ENCODE measurements around the gene SPRR4. TPM values are rescaled to one million over a fixed set of nuclear protein-coding genes. Genes with fewer than 3 reads are reported as not detected.
"Not testable (repeated sequence)": the region's sequence is repeated elsewhere in the genome, so short reads cannot be mapped to it uniquely, and the experiment has no call there.

The SPRR4 gene
- total and polyA plus RNA-seq, 9 donors = not detected

GRCh38 chr1:153001382-153001781 is 30.9 kb downstream of the SPRR4 start, which contains the start of gene SPRR3:
TSS of gene SPRR3 (plus strand) at chr1:153001749. CDS start at chr1:153003021, 1,272 bp downstream.
- Histone ChIP-seq H3K27me3 (no peaks in the 10 kb centered on the region), H3K4me3 (no peak within 1 kb of the TSS), H3K9me3 (no peaks in the 10 kb centered on the region), H3K27ac (no peak within 1 kb of the TSS), H3K36me3 (no peaks in the 10 kb centered on the region), H3K4me1 (ENCODE audit: insufficient read depth) (peaks cover 2% of the 10 kb centered on the region)
- DNase-seq = no peak
- WGBS, 3 donors = 87 to 89% (median 88%) methylated on average over 2 of the region's 2 CpGs
- TF ChIP-seq POLR2A (IDR thresholded peaks at IDR 0.05) (no peak), CTCF (IDR thresholded peaks at IDR 0.05) (no peak), EP300 (IDR thresholded peaks at IDR 0.05) (no peak)
- intact Hi-C loops (cut with DNase I) = no loop called here

- H3K27me3 ChIP-seq; H3K4me1 ChIP-seq (ENCODE audit: insufficient read depth); H3K36me3 ChIP-seq; DNase-seq; H3K27ac ChIP-seq; intact Hi-C loops (cut with DNase I); H3K4me3 ChIP-seq; H3K9me3 ChIP-seq: not testable (repeated sequence)
- WGBS, 3 donors = 89 to 91% (median 90%) methylated on average over 8 of the region's 8 CpGs
These were observed 40.8 kb downstream of the SPRR4 start for GRCh38 chr1:153011235-153011758.

- H3K27ac ChIP-seq; DNase-seq; H3K4me3 ChIP-seq; H3K9me3 ChIP-seq; H3K27me3 ChIP-seq; intact Hi-C loops (cut with DNase I); H3K4me1 ChIP-seq (ENCODE audit: insufficient read depth); H3K36me3 ChIP-seq: not testable (repeated sequence)
- 22 to 37% (median 37%) methylated on average over 2 of the region's 2 CpGs for WGBS, 3 donors
These were observed 51.4 kb downstream of the SPRR4 start for GRCh38 chr1:153021829-153022228.

Small RNA genes lying within 50 kb of the gene (small RNA-seq; reads per million reads assigned to genes)
- gene RF00322 = not detected
- gene SPRR1A = not detected

Other genes with a start within 250 kb of the SPRR4 start
- gene KPRP, start 212.6 kb upstream of the SPRR4 start, total RNA-seq = not detected
- gene KPRP, start 212.6 kb upstream of the SPRR4 start, polyA plus RNA-seq = not detected
- not detected for gene LCE1F, start 195.5 kb upstream of the SPRR4 start, total RNA-seq
- not detected for gene LCE1F, start 195.5 kb upstream of the SPRR4 start, polyA plus RNA-seq
- not detected for gene LCE1E, start 184.4 kb upstream of the SPRR4 start, total RNA-seq
- not detected for gene LCE1E, start 184.4 kb upstream of the SPRR4 start, polyA plus RNA-seq
- not detected for gene LCE1D, start 173.9 kb upstream of the SPRR4 start, total RNA-seq
- gene LCE1D, start 173.9 kb upstream of the SPRR4 start, polyA plus RNA-seq = not detected
- not detected for gene LCE1C, start 164.0 kb upstream of the SPRR4 start, total RNA-seq
- gene LCE1C, start 164.0 kb upstream of the SPRR4 start, polyA plus RNA-seq = not detected
- not detected for gene LCE1B, start 158.7 kb upstream of the SPRR4 start, total RNA-seq
- not detected for gene LCE1B, start 158.7 kb upstream of the SPRR4 start, polyA plus RNA-seq
- gene LCE1A, start 143.2 kb upstream of the SPRR4 start, total RNA-seq = not detected
- gene LCE1A, start 143.2 kb upstream of the SPRR4 start, polyA plus RNA-seq = not detected
- not detected for gene LCE6A, start 127.8 kb upstream of the SPRR4 start, total RNA-seq
- not detected for gene LCE6A, start 127.8 kb upstream of the SPRR4 start, polyA plus RNA-seq
- gene LCE7A, start 110.7 kb upstream of the SPRR4 start, total RNA-seq = not detected
- not detected for gene LCE7A, start 110.7 kb upstream of the SPRR4 start, polyA plus RNA-seq
- under 1 TPM in 1 of 7 donors, not detected in 6; 0.35 TPM for gene SMCP, start 92.3 kb upstream of the SPRR4 start, total RNA-seq
- gene SMCP, start 92.3 kb upstream of the SPRR4 start, polyA plus RNA-seq = under 1 TPM in 1 of 2 donors, not detected in 1; 0.18 TPM
- not detected for gene IVL, start 62.1 kb upstream of the SPRR4 start, total RNA-seq
- not detected for gene IVL, start 62.1 kb upstream of the SPRR4 start, polyA plus RNA-seq
- not detected for gene SPRR5, start 23.4 kb upstream of the SPRR4 start, total RNA-seq
- not detected for gene SPRR5, start 23.4 kb upstream of the SPRR4 start, polyA plus RNA-seq
- gene SPRR1A, start 13.4 kb downstream of the SPRR4 start, total RNA-seq = not detected
- not detected for gene SPRR1A, start 13.4 kb downstream of the SPRR4 start, polyA plus RNA-seq
- under 1 TPM in 1 of 7 donors, not detected in 6; 0.85 TPM for gene SPRR3, start 31.1 kb downstream of the SPRR4 start, total RNA-seq
- gene SPRR3, start 31.1 kb downstream of the SPRR4 start, polyA plus RNA-seq = not detected
- not detected for gene SPRR1B, start 60.6 kb downstream of the SPRR4 start, total RNA-seq
- not detected for gene SPRR1B, start 60.6 kb downstream of the SPRR4 start, polyA plus RNA-seq
- gene SPRR2D, start 70.5 kb downstream of the SPRR4 start, total RNA-seq = under 1 TPM in 2 of 7 donors, not detected in 5; 0.32 to 0.45 TPM
- gene SPRR2D, start 70.5 kb downstream of the SPRR4 start, polyA plus RNA-seq = 1 to 10 TPM in 1 of 2 donors, under 1 TPM in 1; 0.27 to 1.1 TPM
- gene SPRR2A, start 86.9 kb downstream of the SPRR4 start, total RNA-seq = under 1 TPM in 2 of 7 donors, not detected in 5; 0.55 to 0.59 TPM
- under 1 TPM; 0.21 to 0.52 TPM for gene SPRR2A, start 86.9 kb downstream of the SPRR4 start, polyA plus RNA-seq
- 1 to 10 TPM in 4 of 7 donors, not detected in 3; 1.1 to 3.8 (median 1.7) TPM for gene SPRR2B, start 101.0 kb downstream of the SPRR4 start, total RNA-seq
- gene SPRR2B, start 101.0 kb downstream of the SPRR4 start, polyA plus RNA-seq = 1 to 10 TPM; 3.2 to 4.9 TPM
- 1 to 10 TPM in 3 of 7 donors, under 1 TPM in 1, not detected in 3; 0.63 to 1.5 (median 1.2) TPM for gene SPRR2E, start 123.9 kb downstream of the SPRR4 start, total RNA-seq
- gene SPRR2E, start 123.9 kb downstream of the SPRR4 start, polyA plus RNA-seq = 1 to 10 TPM; 1.3 to 1.5 TPM
- 10 to 100 TPM; 12.7 to 93.3 (median 62.3) TPM for gene SPRR2F, start 142.9 kb downstream of the SPRR4 start, total RNA-seq
- gene SPRR2F, start 142.9 kb downstream of the SPRR4 start, polyA plus RNA-seq = 100 to 1,000 TPM in 1 of 2 donors, 10 to 100 TPM in 1; 54.7 to 109 TPM
- gene SPRR2G, start 180.2 kb downstream of the SPRR4 start, total RNA-seq = not detected
- gene SPRR2G, start 180.2 kb downstream of the SPRR4 start, polyA plus RNA-seq = not detected
- gene LELP1, start 232.8 kb downstream of the SPRR4 start, total RNA-seq = not detected
- not detected for gene LELP1, start 232.8 kb downstream of the SPRR4 start, polyA plus RNA-seq
- 1 to 10 TPM in 1 of 7 donors, not detected in 6; 1.3 TPM for gene PRR9, start 246.9 kb downstream of the SPRR4 start, total RNA-seq
- gene PRR9, start 246.9 kb downstream of the SPRR4 start, polyA plus RNA-seq = under 1 TPM in 1 of 2 donors, not detected in 1; 0.13 TPM

All from ovary (tissue), 9 donors.